Measurements from ENCODE around the gene IRF4.
"Not testable (repeated sequence)": the region's sequence is repeated elsewhere in the genome, so short reads cannot be mapped to it uniquely, and the experiment has no call there.

IRF4 gene

GRCh38 chr6:426198-426738 lies 34.7 kb downstream of the IRF4 start:
- no CpG with 5 or more reads among the region's 45 CpGs for WGBS (ENCODE audit: extremely low coverage, insufficient coverage, insufficient read length)
- not testable (repeated sequence) for H3K4me1 ChIP-seq (ENCODE audit: control insufficient read depth in 1 of 2, insufficient read depth in 2 of 2, low read length in 2 of 2); H3K27me3 ChIP-seq (ENCODE audit: insufficient read depth, low read length)

GRCh38 chr6:428047-428603 lies 36.6 kb downstream of the IRF4 start:
- H4K91ac ChIP-seq (ENCODE audit: low read depth, low read length) = no peak overlapping the region
- no peak overlapping the region for H3K4ac ChIP-seq (ENCODE audit: low read depth, low read length)
- H3K79me1 ChIP-seq (ENCODE audit: low read length) = no peaks in the 10 kb centered on the region
- no peak overlapping the region for H3K27ac ChIP-seq (ENCODE audit: low read depth, low read length)
- H2BK12ac ChIP-seq (ENCODE audit: low read length) = no peak overlapping the region
- H3K9me3 ChIP-seq (ENCODE audit: insufficient read depth, low read depth, low read length) = no peaks in the 10 kb centered on the region
- H3K36me3 ChIP-seq (ENCODE audit: control insufficient read depth in 1 of 2, insufficient read depth in 2 of 2, low read length in 2 of 2) = no peaks in the 10 kb centered on the region
- no peak overlapping the region for H4K8ac ChIP-seq (ENCODE audit: low read depth, low read length)
- no peak overlapping the region for H3K9ac ChIP-seq (ENCODE audit: low read length)
- H3K4me3 ChIP-seq (ENCODE audit: low read depth, low read length) = no peak overlapping the region
- DNase-seq = no peak
- no peak overlapping the region for H3K23ac ChIP-seq (ENCODE audit: low read length)
- no peak overlapping the region for H3K4me2 ChIP-seq (ENCODE audit: low read length)
- no peak overlapping the region for H4K12ac ChIP-seq (ENCODE audit: low read depth, low read length)
- no peak overlapping the region for H2BK5ac ChIP-seq (ENCODE audit: low read depth, low read length, poor library complexity)
- no peak overlapping the region for H3K18ac ChIP-seq (ENCODE audit: low read length)
- H3K79me2 ChIP-seq (ENCODE audit: control insufficient read depth, insufficient read depth, low read length, poor library complexity) = no peaks in the 10 kb centered on the region
- H3K14ac ChIP-seq (ENCODE audit: low read length) = no peak overlapping the region
- WGBS (ENCODE audit: extremely low coverage, insufficient coverage, insufficient read length) = no CpG with 5 or more reads among the region's 11 CpGs
- no peak overlapping the region for H2AFZ ChIP-seq (ENCODE audit: insufficient read depth, low read length, poor library complexity)
- no peaks in the 10 kb centered on the region for H3K4me1 ChIP-seq (ENCODE audit: control insufficient read depth in 1 of 2, insufficient read depth in 2 of 2, low read length in 2 of 2)
- H2BK120ac ChIP-seq (ENCODE audit: insufficient read depth, low read length, poor library complexity) = no peak overlapping the region
- no peaks in the 10 kb centered on the region for H3K27me3 ChIP-seq (ENCODE audit: insufficient read depth, low read length)
- no peak overlapping the region for H2AK5ac ChIP-seq (ENCODE audit: low read length)

More at GRCh38 chr6:426198-426738, 34.7 kb downstream of the IRF4 start:
- H2BK5ac ChIP-seq (ENCODE audit: low read depth, low read length, poor library complexity); H2AK5ac ChIP-seq (ENCODE audit: low read length); DNase-seq; H3K27ac ChIP-seq (ENCODE audit: low read depth, low read length); H3K79me2 ChIP-seq (ENCODE audit: control insufficient read depth, insufficient read depth, low read length, poor library complexity); H3K4ac ChIP-seq (ENCODE audit: low read depth, low read length); H3K18ac ChIP-seq (ENCODE audit: low read length); H3K9me3 ChIP-seq (ENCODE audit: insufficient read depth, low read depth, low read length); H3K14ac ChIP-seq (ENCODE audit: low read length); H2AFZ ChIP-seq (ENCODE audit: insufficient read depth, low read length, poor library complexity); H4K91ac ChIP-seq (ENCODE audit: low read depth, low read length); H3K36me3 ChIP-seq (ENCODE audit: control insufficient read depth in 1 of 2, insufficient read depth in 2 of 2, low read length in 2 of 2); H4K12ac ChIP-seq (ENCODE audit: low read depth, low read length); H3K9ac ChIP-seq (ENCODE audit: low read length); H2BK120ac ChIP-seq (ENCODE audit: insufficient read depth, low read length, poor library complexity); H3K4me2 ChIP-seq (ENCODE audit: low read length); H3K79me1 ChIP-seq (ENCODE audit: low read length); H3K4me3 ChIP-seq (ENCODE audit: low read depth, low read length); H2BK12ac ChIP-seq (ENCODE audit: low read length); H4K8ac ChIP-seq (ENCODE audit: low read depth, low read length); H3K23ac ChIP-seq (ENCODE audit: low read length): not testable (repeated sequence)

- Histone ChIP-seq H4K12ac (ENCODE audit: low read depth, low read length) (no peak overlapping the region), H3K14ac (ENCODE audit: low read length) (no peak overlapping the region), H3K27ac (ENCODE audit: low read depth, low read length) (no peak overlapping the region), H2AFZ (ENCODE audit: insufficient read depth, low read length, poor library complexity) (no peak overlapping the region), H3K4me1 (ENCODE audit: control insufficient read depth in 1 of 2, insufficient read depth in 2 of 2, low read length in 2 of 2) (no peaks in the 10 kb centered on the region), H2BK12ac (ENCODE audit: low read length) (no peak overlapping the region), H3K79me2 (ENCODE audit: control insufficient read depth, insufficient read depth, low read length, poor library complexity) (no peaks in the 10 kb centered on the region), H3K9me3 (ENCODE audit: insufficient read depth, low read depth, low read length) (no peaks in the 10 kb centered on the region), H2BK5ac (ENCODE audit: low read depth, low read length, poor library complexity) (no peak overlapping the region), H3K18ac (ENCODE audit: low read length) (no peak overlapping the region), H2AK5ac (ENCODE audit: low read length) (no peak overlapping the region), H3K4me2 (ENCODE audit: low read length) (no peak overlapping the region), H3K23ac (ENCODE audit: low read length) (no peak overlapping the region), H3K4me3 (ENCODE audit: low read depth, low read length) (no peak overlapping the region), H4K8ac (ENCODE audit: low read depth, low read length) (no peak overlapping the region), H3K79me1 (ENCODE audit: low read length) (no peaks in the 10 kb centered on the region), H3K4ac (ENCODE audit: low read depth, low read length) (no peak overlapping the region), H3K36me3 (ENCODE audit: control insufficient read depth in 1 of 2, insufficient read depth in 2 of 2, low read length in 2 of 2) (no peaks in the 10 kb centered on the region), H4K91ac (ENCODE audit: low read depth, low read length) (no peak overlapping the region), H3K9ac (ENCODE audit: low read length) (no peak overlapping the region), H2BK120ac (ENCODE audit: insufficient read depth, low read length, poor library complexity) (no peak overlapping the region), H3K27me3 (ENCODE audit: insufficient read depth, low read length) (no peaks in the 10 kb centered on the region)
- no peak for DNase-seq
- no CpG with 5 or more reads among the region's 4 CpGs for WGBS (ENCODE audit: extremely low coverage, insufficient coverage, insufficient read length)
These were observed 38.1 kb downstream of the IRF4 start for GRCh38 chr6:429515-430121.

GRCh38 chr6:431504-431903 lies 40.0 kb downstream of the IRF4 start:
- no CpG with 5 or more reads among the region's 10 CpGs for WGBS (ENCODE audit: extremely low coverage, insufficient coverage, insufficient read length)
- no peak for DNase-seq

More at GRCh38 chr6:431504-431903, 40.0 kb downstream of the IRF4 start:
- H3K27ac ChIP-seq (ENCODE audit: low read depth, low read length) = no peak overlapping the region
- no peak overlapping the region for H3K23ac ChIP-seq (ENCODE audit: low read length)
- H3K36me3 ChIP-seq (ENCODE audit: control insufficient read depth in 1 of 2, insufficient read depth in 2 of 2, low read length in 2 of 2) = no peaks in the 10 kb centered on the region
- no peak overlapping the region for H4K12ac ChIP-seq (ENCODE audit: low read depth, low read length)
- no peaks in the 10 kb centered on the region for H3K79me2 ChIP-seq (ENCODE audit: control insufficient read depth, insufficient read depth, low read length, poor library complexity)
- no peak overlapping the region for H3K4me3 ChIP-seq (ENCODE audit: low read depth, low read length)
- no peak overlapping the region for H4K91ac ChIP-seq (ENCODE audit: low read depth, low read length)
- H3K14ac ChIP-seq (ENCODE audit: low read length) = no peak overlapping the region
- H3K9me3 ChIP-seq (ENCODE audit: insufficient read depth, low read depth, low read length) = no peaks in the 10 kb centered on the region
- H3K27me3 ChIP-seq (ENCODE audit: insufficient read depth, low read length) = no peaks in the 10 kb centered on the region
- no peak overlapping the region for H3K4ac ChIP-seq (ENCODE audit: low read depth, low read length)
- no peak overlapping the region for H3K9ac ChIP-seq (ENCODE audit: low read length)
- no peaks in the 10 kb centered on the region for H3K4me1 ChIP-seq (ENCODE audit: control insufficient read depth in 1 of 2, insufficient read depth in 2 of 2, low read length in 2 of 2)
- no peak overlapping the region for H2BK5ac ChIP-seq (ENCODE audit: low read depth, low read length, poor library complexity)
- H2BK12ac ChIP-seq (ENCODE audit: low read length) = no peak overlapping the region
- H3K79me1 ChIP-seq (ENCODE audit: low read length) = no peaks in the 10 kb centered on the region
- no peak overlapping the region for H3K4me2 ChIP-seq (ENCODE audit: low read length)
- no peak overlapping the region for H4K8ac ChIP-seq (ENCODE audit: low read depth, low read length)
- H2AFZ ChIP-seq (ENCODE audit: insufficient read depth, low read length, poor library complexity) = no peak overlapping the region
- no peak overlapping the region for H3K18ac ChIP-seq (ENCODE audit: low read length)
- no peak overlapping the region for H2AK5ac ChIP-seq (ENCODE audit: low read length)
- H2BK120ac ChIP-seq (ENCODE audit: insufficient read depth, low read length, poor library complexity) = no peak overlapping the region

Data from trophoblast cell (in vitro differentiated cells and primary cell).